Measurements from ENCODE around the gene SLAMF9. TPM values are rescaled to one million over a fixed set of nuclear protein-coding genes. Genes with fewer than 3 reads are reported as not detected.
A peak's percentile ranks its signal among the peaks of the same experiment; 100 is the strongest.

The SLAMF9 gene
- total RNA-seq, 1 experiment from 2014 or later, result not detected

DNA sequence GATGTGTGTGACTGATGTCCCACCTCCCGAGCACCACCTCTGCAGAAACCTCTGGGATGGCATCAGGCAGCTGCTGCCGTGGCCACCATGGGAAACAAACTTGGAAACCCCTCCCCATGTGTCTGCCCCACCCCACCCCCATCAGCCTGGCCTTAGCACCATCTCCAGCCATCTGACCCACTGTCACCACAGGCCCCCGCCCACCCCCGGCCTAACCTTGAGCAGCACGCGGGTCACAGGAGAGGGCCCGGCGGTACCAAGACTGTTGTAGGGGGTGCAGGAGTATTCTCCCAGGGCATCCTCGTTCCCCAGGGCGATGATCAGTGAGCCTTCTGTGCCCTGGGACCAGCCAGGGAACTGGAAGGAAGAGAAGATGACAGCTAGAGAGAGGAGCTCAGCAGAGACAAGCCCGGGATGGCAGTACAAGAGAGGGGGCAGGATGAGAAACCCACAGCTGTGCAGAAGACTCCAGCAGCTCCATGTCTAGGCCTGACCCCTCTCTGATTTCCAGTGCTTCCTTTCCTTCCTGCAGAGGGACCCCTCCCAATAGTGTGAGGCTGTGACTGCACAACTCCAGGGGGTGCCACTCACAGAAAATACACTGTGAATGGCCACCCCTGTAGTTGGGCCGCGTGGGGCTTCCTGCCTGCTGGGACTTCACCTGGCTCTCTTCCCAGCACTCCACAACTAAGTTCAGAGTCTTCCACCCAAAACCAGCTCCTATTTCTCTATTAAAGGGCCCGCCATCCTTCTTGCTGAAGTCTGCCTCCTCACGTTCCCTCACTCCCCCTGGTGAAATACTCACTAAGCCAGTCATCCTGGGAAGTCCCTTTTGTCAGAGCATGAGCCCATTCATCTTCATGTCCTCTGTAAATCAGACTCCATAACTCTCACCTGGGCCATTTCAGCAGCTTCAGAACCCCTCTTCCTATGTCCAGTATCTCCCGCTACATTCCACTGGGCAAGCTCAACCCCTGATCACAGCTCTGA, 21.4 kb downstream of the SLAMF9 start:
- Histone ChIP-seq H3K4me3 (no peak overlapping the region), H3K9me3 (no peaks in the 10 kb centered on the region), H3K27me3 (no peaks in the 10 kb centered on the region), H3K36me3 (no peaks in the 10 kb centered on the region)
- no peak for DNase-seq

DNA sequence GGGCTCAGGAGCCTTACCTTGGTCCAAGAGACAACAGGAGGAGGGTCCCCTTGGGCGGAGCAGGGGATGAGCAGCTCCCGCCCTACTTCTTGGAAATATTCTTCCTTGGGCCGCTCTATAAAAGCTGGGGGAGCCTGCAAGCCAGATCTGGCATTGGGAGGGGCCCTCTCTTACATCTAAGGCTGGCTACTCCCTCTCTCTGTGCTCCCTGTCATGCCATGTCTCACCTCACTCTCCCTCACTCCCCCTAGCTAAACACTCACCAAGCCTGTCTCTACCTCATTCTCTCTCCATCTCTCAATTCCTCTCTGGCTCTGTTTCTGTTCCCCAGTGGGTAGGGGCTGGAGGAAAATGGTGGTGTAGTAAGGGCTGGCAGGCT, 22.3 kb downstream of the SLAMF9 start:
- Histone ChIP-seq H3K27me3 (no peaks in the 10 kb centered on the region), H3K36me3 (no peaks in the 10 kb centered on the region), H3K9me3 (no peaks in the 10 kb centered on the region), H3K4me3 (no peak overlapping the region)
- DNase-seq, result no peak

DNA sequence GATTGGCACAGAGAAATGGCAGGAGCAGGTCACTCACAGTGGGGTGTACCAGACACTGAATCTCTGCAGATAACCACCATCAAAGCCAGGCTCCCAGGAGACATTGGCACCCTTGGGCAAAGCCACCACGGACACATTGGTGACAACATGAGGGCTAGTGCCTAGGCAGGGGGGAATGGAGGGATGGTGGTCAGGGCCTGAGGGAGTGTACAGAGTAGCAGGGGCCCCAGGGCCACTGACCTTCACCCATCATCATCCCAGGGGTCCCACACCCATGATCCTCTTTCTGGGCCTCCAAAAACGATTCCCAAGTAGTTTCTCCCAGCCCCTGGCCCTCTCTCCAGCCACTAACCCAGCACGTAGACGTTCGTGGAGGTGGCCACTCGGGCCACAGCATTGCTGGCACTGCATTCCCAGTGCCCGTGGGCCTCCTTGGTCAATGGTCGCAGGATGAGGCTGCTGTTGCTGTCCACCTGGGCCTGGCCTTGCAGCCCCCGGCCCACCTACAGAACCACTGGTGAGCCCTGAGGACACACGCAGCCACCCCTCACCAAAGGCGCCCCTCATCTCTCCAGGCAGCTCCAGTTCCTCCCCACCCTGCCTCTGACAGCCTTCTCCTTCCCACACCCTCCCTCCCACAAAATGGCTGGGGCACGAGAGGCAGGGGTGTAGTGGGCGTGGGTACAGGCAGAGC, 22.8 kb downstream of the SLAMF9 start:
- no peaks in the 10 kb centered on the region for H3K9me3 ChIP-seq
- no peak overlapping the region for H3K4me3 ChIP-seq
- DNase-seq, result no peak
- H3K36me3 ChIP-seq, result no peaks in the 10 kb centered on the region
- H3K27me3 ChIP-seq, result no peaks in the 10 kb centered on the region

DNA sequence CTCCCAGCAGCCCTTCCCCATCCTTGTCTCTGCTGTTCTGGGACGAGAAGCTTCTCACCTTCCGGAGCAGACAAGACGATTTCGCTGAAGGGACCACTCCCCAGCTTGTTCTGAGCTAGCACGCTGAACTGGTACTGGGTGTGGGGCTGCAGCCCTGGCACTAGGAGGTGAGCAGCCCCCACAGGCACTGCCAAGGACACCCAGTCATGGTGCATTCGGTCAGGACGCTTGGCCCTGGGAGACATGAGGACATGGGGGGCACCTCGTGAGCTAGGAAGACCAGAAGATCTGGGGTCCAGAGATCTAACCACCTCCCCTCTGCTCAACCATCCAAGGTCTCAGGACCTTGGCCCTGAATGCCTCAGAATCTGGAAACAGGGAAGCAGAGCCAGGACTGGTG, 23.4 kb downstream of the SLAMF9 start:
- H3K9me3 ChIP-seq, result no peaks in the 10 kb centered on the region
- no peaks in the 10 kb centered on the region for H3K27me3 ChIP-seq
- no peak overlapping the region for H3K4me3 ChIP-seq
- no peak for DNase-seq
- H3K36me3 ChIP-seq, result no peaks in the 10 kb centered on the region

DNA sequence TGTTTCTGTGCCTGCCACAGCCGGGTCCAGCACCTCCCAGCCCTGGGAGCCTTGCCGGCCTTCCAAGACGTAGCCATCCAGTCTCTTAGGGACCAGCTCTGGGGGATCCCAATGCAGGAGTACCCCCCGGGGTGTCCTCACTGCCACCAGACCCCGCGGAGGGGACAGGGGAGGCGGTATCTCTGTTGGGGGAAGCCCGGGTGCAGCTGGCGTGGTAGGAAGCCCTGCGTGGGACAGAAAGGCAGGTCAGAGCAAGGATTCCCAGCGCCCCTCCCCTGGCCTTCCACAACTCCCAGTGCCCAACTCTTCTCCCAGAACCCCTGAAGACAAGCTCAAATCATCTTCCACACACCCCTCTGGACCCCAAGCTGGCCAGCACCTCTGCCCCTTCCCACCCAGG, 23.8 kb downstream of the SLAMF9 start:
- Histone ChIP-seq H3K9me3 (no peaks in the 10 kb centered on the region), H3K4me3 (no peak overlapping the region), H3K36me3 (no peaks in the 10 kb centered on the region), H3K27me3 (no peaks in the 10 kb centered on the region)
- no peak for DNase-seq

DNA sequence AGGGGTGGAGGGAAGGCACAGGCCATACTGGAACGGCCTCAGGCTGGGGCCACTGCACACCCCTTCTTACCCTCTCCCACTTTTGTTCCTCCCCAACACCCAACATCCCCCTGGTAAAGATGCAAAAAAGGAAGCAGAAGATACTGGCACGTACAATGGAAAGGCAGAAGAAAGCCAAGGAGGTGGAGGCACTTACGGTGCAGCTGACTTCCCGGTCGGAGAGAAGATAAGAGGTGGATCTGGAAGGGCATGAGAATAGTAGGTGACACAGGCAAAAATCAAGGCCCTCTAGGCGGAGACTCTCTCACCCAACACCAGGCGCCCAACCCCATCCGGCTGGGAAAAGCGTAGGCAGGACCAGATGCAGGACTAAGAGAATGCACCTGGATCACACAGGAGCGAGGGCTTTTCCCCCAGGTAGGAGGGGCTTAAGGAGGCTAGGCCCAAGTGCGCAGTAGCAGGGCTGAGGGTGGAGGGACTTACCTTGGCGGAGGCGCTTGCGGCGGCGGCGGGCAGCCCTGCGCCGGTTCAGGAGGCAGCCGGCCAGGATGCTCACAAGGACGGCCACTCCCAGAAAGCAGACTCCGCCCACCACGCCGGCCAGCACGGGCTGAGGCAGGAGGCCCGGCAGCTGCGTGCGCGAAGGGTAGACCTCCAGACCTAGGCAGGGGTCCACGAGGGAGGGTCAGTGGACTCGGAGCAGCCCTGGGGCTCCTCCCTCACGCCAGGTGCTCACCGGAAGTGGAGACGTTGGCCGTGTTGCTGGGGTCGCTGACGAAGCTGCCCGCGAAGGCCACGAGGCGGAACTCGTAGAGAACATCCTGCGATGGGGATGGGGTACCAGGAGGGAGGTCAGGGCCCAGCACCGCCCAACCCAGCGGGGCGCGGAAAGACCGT, 24.6 kb downstream of the SLAMF9 start:
- no peak for DNase-seq
- Histone ChIP-seq H3K4me3 (no peak overlapping the region), H3K27me3 (no peaks in the 10 kb centered on the region), H3K9me3 (no peaks in the 10 kb centered on the region), H3K36me3 (peaks cover 6% of the 10 kb centered on the region)

DNA sequence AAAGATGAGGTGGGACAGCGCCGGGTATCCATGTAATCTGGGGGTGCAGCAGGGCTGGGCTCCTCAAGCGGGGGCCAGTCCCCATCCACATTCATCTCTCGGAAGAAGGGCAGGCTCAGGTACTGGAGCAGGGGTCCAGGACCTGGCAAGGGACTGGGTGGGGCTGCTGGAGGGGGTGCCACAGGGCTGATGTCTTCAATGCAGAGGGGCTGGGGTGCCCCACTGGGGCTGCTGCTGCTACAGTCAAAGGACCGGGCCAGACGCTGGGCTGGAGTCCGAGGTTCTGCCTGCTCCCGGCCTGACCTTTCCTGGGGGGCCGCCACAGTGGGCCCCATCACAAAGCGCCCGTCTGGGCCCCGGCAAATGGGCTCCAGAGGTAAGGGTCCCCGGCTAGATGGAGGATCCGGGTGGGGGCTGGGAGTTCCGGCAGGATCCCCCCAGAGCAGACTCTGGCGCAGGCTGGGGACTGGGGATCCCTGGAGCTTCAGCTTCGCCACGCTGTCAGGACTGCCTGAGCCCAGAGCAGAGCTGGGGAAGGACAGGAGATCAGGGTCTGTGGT, 25.5 kb downstream of the SLAMF9 start:
- H3K36me3 ChIP-seq, result peaks cover 14% of the 10 kb centered on the region
- no peaks in the 10 kb centered on the region for H3K27me3 ChIP-seq
- H3K9me3 ChIP-seq, result no peaks in the 10 kb centered on the region
- DNase-seq, result no peak
- no peak overlapping the region for H3K4me3 ChIP-seq

DNA sequence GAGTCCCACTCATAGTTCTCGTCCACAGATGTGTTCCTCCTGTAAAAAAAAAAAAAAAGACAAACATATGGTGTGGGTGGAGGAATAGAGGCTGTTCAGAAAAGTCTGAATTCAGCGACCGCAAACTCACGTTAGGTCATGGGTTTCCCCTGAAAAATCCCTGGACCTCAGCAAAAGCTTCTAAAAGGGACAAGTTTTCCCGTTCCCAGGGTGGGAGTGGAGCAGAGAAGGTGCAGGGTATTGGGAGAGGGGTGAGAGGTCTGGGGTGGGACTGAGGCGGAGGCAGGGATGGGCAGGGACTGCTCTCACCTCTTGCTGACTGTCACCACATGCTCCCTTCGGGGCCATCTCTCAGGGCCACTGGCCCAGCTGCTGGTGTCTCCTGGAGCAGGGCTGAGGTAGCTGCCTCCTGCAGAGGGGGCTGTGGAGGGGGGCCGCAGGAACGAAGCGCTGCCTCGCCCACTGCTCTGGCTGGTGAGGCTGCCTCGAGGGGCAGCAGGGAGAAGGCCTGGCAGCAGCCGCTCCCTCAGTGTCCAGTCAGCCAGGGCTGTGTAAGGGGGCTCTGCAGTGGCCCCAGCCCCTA, 26.1 kb downstream of the SLAMF9 start:
- Histone ChIP-seq H3K27me3 (no peaks in the 10 kb centered on the region), H3K4me3 (no peak overlapping the region), H3K36me3 (peaks cover 20% of the 10 kb centered on the region), H3K9me3 (no peaks in the 10 kb centered on the region)
- DNase-seq, result no peak

DNA sequence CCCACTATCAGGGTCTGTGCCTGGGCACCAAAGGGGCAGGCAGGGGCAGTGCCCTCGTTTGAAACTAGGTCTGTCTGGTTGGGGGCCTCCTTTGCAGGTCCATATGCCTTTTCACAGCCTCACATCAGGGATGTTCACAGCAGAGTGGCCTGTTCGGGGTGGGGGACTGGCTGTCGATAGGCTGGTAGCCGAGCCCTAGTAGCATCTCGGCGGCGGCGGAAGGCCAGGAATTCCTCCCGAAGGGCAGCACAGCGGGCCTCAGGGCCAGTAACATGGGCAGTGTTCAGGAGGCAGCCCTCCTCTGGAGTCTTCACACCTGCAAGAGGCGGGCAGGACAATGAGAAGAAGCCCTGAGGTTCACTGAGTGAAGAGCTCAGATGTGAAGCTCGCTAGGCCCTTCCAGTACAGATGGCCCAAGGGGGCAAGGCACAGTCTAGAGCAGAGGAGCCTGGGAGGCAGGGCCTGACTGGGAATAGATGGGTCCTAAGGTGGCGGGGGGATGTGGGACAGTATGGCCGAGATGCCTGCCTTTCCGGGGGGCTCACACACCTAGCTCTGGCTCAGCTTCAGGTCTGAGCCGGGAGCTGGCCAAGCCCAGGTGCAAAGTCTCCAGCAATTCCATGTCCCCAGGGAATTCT, 26.7 kb downstream of the SLAMF9 start:
- Histone ChIP-seq H3K36me3 (peaks cover 26% of the 10 kb centered on the region), H3K9me3 (no peaks in the 10 kb centered on the region), H3K27me3 (no peaks in the 10 kb centered on the region), H3K4me3 (no peak overlapping the region)
- no peak for DNase-seq

DNA sequence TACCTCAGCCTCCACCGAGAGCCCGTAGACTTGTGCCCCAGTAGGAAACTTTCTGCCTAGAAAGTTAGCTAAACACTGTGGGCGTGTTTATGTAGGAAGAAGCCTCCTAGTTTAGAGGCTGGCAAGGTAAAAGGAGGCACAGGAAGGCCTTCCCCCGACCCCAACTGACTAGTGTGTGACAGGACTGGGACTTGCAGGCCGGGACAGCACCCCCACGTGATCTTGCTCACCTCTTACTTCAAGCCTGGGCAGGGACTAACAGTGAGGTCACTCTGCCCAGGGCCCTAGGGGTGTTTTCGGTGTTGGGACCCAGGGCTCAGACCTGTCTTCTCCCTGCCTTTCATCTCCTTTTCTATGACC, 28.3 kb downstream of the SLAMF9 start:
- H3K27me3 ChIP-seq, result no peaks in the 10 kb centered on the region
- DNase-seq, result peak; percentile 39
- H3K36me3 ChIP-seq, result peaks cover 43% of the 10 kb centered on the region
- H3K4me3 ChIP-seq, result peak overlapping the region; percentile 83
- H3K9me3 ChIP-seq, result no peaks in the 10 kb centered on the region

DNA sequence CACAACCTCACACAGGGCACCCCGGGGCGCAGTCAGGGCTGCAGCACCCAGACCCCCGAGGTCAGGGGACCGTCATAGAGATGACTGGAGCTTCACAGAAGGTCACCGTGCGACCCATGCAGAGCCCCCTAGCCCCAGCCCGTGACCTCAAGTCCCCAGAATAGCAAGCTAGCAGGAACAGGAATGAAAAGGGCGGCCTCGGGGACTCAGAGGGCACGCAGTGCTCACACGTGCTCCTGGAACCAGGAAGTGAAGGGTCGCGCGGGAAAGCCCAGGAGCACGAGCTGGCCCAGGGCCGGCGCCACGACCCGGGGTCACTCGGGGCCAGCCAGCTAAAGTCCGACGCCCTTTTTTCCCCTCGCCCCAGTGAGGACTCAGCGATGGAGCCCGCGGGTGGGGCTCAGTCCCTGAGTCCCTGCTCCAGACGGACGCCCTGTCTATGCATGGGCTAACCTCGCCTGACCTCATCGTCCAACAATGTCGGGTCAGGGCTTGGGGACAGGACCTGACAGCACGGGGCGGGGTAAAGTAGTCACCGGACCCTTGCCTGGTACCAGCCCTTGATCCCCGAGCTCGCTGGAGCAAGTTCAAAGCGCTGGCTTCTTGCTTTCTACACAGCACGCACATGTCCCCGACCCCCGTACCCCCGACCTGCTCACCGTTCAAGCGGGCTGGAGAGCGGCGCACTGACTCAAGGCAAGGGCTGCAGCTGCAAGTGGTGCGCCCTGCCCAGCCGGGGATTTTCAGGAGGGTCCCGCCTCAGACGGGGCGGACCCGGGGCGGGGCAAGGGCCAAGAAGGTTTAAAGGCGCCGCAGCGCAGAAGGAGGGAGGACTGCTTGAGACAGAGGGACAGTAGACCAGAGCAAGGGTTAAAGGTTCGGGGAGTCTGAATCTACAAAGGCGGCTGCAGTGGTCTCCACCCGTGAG, 29.0 kb downstream of the SLAMF9 start, which contains the start of gene TAGLN2:
Gene TAGLN2, minus strand, starts transcription at position 717 of the 928 bp plus-strand sequence. CDS start 4,998 bp downstream, outside the sequence.
- no peaks in the 10 kb centered on the region for H3K27me3 ChIP-seq
- peak; percentile 95 for DNase-seq
- H3K4me3 ChIP-seq, result peak within 1 kb of the TSS; percentile 83
- no peaks in the 10 kb centered on the region for H3K9me3 ChIP-seq
- peaks cover 49% of the 10 kb centered on the region for H3K36me3 ChIP-seq

DNA sequence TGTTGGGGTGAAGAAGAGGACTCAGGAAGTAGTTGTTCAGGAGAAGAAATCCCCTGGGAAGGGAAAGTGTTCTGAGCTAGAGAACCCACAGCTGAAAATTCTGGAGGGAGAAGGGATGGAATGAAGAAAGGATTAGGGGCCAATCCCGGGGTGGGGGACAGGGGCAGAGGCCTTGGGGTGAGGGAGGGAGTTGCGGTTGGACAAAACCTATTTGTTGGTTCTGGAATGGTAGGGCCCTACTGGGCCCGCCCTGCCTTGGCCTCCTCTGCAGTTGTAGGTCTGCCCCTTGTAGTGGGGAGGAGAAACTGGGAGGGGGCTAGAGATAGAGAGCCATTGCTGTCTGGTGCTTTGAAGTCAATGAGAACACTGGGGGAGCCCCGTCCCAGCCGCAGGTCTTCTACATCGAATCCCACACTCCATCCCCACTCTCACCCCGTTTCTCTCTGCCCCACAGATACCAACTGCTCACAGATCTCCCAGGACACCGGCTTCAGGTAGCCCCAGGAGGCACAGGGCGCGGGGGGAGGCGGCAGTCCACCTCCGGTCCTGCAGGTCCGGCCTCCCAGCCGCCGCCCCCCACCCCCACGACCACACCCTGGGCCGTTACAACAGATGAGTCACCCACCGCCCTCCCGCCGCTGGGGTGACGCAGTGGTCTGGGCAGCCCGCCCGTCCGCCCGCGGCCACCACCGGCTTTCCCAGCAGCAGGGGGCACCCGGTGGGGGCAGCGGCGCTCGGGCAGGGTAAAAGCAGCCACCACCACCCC, 29.8 kb downstream of the SLAMF9 start:
- peak; percentile 96 for DNase-seq
- peaks cover 57% of the 10 kb centered on the region for H3K36me3 ChIP-seq
- peak overlapping the region; percentile 83 for H3K4me3 ChIP-seq
- no peaks in the 10 kb centered on the region for H3K9me3 ChIP-seq
- H3K27me3 ChIP-seq, result no peaks in the 10 kb centered on the region

DNA sequence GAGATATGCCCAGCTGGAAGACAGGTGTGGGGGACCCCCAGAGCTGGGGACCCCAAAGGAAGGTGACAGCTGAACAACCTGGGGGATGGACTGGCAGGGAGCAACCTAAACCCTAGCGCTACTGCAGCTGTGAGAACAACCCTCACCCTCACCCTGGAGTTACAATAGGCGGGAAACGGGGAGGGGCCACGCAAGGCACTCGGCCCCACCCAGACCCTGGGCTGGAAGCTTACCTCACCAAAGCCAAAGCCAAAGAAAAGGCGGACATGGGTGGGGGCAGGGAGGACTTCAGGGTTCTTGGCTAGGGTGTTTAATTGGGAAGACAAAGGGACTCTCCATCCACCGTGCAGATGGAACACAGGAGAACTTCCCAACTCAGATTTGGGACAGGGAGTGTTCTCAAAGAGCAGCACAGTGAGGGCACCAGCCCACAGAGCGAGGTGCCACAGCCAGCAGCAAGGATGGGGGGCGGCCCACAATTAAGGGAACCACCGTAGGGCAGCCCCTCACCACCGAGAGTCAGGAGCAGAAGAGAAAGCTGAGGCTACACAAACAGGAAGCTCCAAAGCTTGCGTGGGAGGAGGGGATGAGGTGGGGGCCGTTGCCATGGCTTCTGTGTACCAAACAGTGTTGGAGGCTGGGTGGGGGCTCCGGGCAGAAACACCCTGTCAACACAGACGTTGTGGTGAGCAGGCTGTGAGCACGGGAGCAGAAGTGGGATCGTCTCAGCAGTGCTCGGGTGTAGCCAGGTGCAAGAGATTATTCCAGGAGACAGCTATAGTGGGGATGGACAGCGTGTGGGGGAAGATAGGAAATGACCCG, 30.6 kb downstream of the SLAMF9 start:
- DNase-seq, result peak; percentile 90
- Histone ChIP-seq H3K36me3 (peaks cover 65% of the 10 kb centered on the region), H3K27me3 (no peaks in the 10 kb centered on the region), H3K4me3 (peak overlapping the region; percentile 83), H3K9me3 (no peaks in the 10 kb centered on the region)
